Measurements from ENCODE around the gene CHSY1. TPM values are rescaled to one million over a fixed set of nuclear protein-coding genes. Genes with fewer than 3 reads are reported as not detected.

Gene CHSY1, protein sequence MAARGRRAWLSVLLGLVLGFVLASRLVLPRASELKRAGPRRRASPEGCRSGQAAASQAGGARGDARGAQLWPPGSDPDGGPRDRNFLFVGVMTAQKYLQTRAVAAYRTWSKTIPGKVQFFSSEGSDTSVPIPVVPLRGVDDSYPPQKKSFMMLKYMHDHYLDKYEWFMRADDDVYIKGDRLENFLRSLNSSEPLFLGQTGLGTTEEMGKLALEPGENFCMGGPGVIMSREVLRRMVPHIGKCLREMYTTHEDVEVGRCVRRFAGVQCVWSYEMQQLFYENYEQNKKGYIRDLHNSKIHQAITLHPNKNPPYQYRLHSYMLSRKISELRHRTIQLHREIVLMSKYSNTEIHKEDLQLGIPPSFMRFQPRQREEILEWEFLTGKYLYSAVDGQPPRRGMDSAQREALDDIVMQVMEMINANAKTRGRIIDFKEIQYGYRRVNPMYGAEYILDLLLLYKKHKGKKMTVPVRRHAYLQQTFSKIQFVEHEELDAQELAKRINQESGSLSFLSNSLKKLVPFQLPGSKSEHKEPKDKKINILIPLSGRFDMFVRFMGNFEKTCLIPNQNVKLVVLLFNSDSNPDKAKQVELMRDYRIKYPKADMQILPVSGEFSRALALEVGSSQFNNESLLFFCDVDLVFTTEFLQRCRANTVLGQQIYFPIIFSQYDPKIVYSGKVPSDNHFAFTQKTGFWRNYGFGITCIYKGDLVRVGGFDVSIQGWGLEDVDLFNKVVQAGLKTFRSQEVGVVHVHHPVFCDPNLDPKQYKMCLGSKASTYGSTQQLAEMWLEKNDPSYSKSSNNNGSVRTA
- polyA plus RNA-seq (2011; rRNA removed) (27.9 and 28.1 TPM in 2 replicates), polyA plus RNA-seq (2017; fragmentation: RNase III; extraction: RNeasy Plus Mini Kit Qiagen cat#74134 plus additional on column Dnase treatment) (16.0 to 17.7 TPM (median 17.4 TPM) in 3 replicates), polyA minus RNA-seq (2011; rRNA and poly(A)+ RNA removed) (22.0 and 23.6 TPM in 2 replicates)
- polyA plus RNA-seq (2012; cell fraction: cytosol; rRNA removed), result 11.2 and 13.5 TPM in 2 replicates
- 4.6 and 8.0 TPM in 2 replicates for polyA plus RNA-seq (2012; cell fraction: nucleus; rRNA removed)

DNA sequence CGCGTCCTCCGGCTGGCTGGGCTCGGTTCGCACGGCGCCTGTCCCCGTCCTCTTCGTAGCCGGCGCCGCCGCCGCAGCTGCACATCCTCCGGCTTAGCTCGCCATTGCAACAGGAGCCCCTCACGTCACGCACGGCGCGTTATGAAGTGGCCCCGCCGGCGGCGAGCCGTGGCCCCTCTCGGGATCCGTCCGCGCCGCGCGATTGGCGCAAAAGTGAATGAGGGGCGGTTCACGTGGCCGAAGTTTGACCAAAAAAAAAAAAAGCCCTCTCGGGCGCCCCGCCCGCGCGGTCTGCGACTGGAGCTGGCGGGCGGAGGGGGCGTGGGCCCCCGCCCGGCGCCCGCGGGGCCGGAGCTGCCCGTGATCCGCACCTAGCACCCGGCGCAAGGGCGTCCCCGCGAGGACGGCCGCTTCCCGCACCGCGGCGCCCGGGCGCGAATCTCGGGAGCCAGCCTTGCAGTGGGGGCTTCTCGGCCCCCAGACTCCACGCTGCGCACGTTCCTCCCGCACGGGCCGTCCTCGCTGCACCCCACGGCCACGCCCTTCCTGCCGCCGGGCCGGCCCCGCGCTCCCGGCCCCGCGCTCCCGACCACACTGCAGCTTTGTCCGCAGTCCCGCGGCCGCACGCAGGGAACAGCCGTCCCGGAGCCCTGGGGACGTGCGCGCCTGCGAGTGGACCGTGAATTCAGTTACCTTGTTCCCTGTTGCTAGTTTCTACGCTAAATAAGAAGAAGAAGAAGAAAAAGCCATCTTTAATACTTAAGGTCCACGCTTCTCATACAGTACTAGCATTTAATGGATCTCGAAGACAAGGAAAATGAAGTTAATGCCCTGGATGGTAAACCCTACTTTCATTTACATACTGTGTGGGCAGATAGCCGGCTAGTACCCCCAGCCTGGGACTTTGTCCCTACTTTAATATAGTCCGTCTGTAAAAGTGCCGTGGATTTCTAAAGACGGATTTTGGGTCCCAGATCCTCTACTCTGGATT lies at the start of gene CHSY1:
CHSY1 (minus strand) TSS at position 219 of the 991 bp plus-strand sequence. CDS start 592 bp downstream, outside the sequence.
- ChIA-PET POLR2A (interaction anchor here (0.6 to 1.7 kb wide), 11 partner anchors 16 to 403 kb away, joined by 3 to 7 read pairs (median 4); partner anchors contain the start of genes LRRK1 and SNRPA1), CTCF (interaction anchor here (0.6 to 9.0 kb wide), 13 partner anchors 9 to 541 kb away, joined by 3 to 275 read pairs (median 3); no protein-coding TSS in a partner anchor)
- 2% methylated on average over 22 of the region's 108 CpGs for WGBS (ENCODE audit: missing lambda C conversion rate)
- H3K4me2 ChIP-seq, result peak within 1 kb of the TSS; percentile 97
- peak; percentile 74 to 85 for ATAC-seq
- no peaks in the 10 kb centered on the region for H3K9me3 ChIP-seq
- FAIRE-seq, result no peak
- peak within 1 kb of the TSS; percentile 82 for H3K4me3 ChIP-seq
- H3K4me1 ChIP-seq, result peaks cover 17% of the 10 kb centered on the region
- DNase-seq (ENCODE audit: low read depth in 1 of 2, low spot score in 1 of 2), result peak; percentile 85 to 92
- H3K27ac ChIP-seq, result peak within 1 kb of the TSS; percentile 85 to 92
- TF ChIP-seq SMC3 (IDR thresholded peaks at IDR 0.05) (peak; percentile 33), BCL3 (IDR thresholded peaks at IDR 0.05) (peak; percentile 50; the same call in 1 of the 3 replicates), RAD21 (conservative IDR thresholded peaks at IDR 0.05 in 1 of 2, IDR thresholded peaks at IDR 0.05 in 1 of 2) (peak in 1 of 2 experiments; percentile 56; a peak in 3 of 5 replicates), MYC (IDR thresholded peaks at IDR 0.05; ENCODE audit: borderline replicate concordance, low read length) (peak; percentile 38; the same call in 1 of the 2 replicates), EHF (CRISPR knock-in tag; IDR thresholded peaks at IDR 0.05) (no peak), E2F6 (IDR thresholded peaks at IDR 0.05; ENCODE audit: borderline replicate concordance, low read depth) (0 out of 2 replicates have a peak, but pooled peaks have one; percentile 18), RFX5 (IDR thresholded peaks at IDR 0.05) (no peak), CEBPB (IDR thresholded peaks at IDR 0.05) (peak in 1 of 2 experiments; percentile 62; a peak in 1 of 4 replicates), HOXB13 (CRISPR knock-in tag; IDR thresholded peaks at IDR 0.05; ENCODE audit: low read depth) (no peak), NPAS2 (CRISPR knock-in tag; IDR thresholded peaks at IDR 0.05; ENCODE audit: borderline replicate concordance) (peak; percentile 69; the same call in 1 of the 2 replicates), FOXS1 (CRISPR knock-in tag; IDR thresholded peaks at IDR 0.05) (no peak), NFE2L2 (conservative IDR thresholded peaks at IDR 0.05; ENCODE audit: low read length) (no peak), JUN (IDR thresholded peaks at IDR 0.05) (peak in 1 of 2 experiments; percentile 89; a peak in 4 of 5 replicates), RNF2 (IDR thresholded peaks at IDR 0.05; ENCODE audit: borderline replicate concordance, low read depth) (peak; percentile 22; the same call in 1 of the 2 replicates), POLR2A (IDR thresholded peaks at IDR 0.05; ENCODE audit: low read length) (peak; percentile 93), REST (IDR thresholded peaks at IDR 0.05) (no peak), MAX (IDR thresholded peaks at IDR 0.05) (peak; percentile 90), CTCF (IDR thresholded peaks at IDR 0.05) (peak; percentile 44), RARB (CRISPR knock-in tag; IDR thresholded peaks at IDR 0.05) (no peak), FOSB (CRISPR knock-in tag; IDR thresholded peaks at IDR 0.05) (no peak), PHF8 (IDR thresholded peaks at IDR 0.05; ENCODE audit: borderline replicate concordance, low read depth) (peak; percentile 36; the same call in 1 of the 2 replicates), TP53 (CRISPR knock-in tag; IDR thresholded peaks at IDR 0.05) (no peak), ZSCAN20 (CRISPR knock-in tag; IDR thresholded peaks at IDR 0.05) (no peak)
- TF ChIP-seq, protein P1, sequence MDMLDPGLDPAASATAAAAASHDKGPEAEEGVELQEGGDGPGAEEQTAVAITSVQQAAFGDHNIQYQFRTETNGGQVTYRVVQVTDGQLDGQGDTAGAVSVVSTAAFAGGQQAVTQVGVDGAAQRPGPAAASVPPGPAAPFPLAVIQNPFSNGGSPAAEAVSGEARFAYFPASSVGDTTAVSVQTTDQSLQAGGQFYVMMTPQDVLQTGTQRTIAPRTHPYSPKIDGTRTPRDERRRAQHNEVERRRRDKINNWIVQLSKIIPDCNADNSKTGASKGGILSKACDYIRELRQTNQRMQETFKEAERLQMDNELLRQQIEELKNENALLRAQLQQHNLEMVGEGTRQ (IDR thresholded peaks at IDR 0.05), result peak; percentile 71

Data from A549 (cell line).